CD4-positive, alpha-beta T cell treated with Interferon alpha-2 for 1 hour (primary cell): ENCODE data around the gene GBF1.

Source experiments
- DNase-seq, 2 donors: peaks; one replicate each; pipeline ENCODE4 v3.0.0-alpha.2; 2020 to 2022

The GBF1 gene

GRCh38 chr10:102429468-102429867 is 184.1 kb downstream of the GBF1 start:
- DNase-seq: no peak

GRCh38 chr10:102431452-102432124 is 186.3 kb downstream of the GBF1 start:
- DNase-seq: no peak
